ENCODE measurements around the gene FAM117A.

The FAM117A gene

DNA sequence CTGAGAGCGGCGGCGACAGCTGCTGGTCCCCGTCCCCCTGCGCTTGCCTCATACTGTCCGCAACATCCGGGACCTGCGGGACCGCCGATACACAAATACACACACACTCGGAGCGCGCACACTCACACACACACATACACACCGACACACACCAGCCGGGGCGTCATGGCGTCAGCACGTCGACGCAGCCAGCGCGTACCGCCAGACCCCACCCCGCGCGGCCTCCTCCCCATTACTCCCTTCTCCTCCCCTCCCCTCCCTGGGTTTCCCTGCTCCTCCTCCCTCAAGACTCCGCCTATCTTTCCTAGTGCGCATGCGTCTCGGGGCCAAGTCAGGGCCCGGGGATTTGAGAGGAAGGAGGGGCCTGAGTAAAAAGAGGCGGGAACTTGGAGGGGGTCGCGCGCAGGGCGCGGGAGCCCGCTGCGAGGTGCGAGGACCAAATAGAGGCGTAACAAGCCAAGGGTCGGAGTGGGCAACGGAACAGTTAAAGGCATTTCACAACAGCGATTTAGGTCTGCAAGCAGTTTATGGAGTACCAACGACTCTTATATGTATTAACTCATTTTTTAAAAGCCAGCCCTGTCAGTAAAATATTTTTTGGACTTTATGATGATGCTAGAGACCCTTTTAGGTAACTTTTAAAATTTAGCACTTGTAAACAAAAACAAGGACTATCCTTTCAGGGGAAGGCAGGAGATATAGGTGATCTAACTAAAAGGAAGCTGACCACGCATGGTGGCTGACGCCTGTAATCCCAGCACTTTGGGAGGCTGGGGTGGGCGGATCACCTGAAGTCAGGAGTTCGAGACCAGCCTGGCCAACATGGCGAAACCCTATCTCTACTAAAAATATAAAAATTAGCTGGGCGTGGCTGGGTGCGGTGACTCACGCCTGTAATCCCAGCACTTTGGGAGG, 85.7 kb downstream of the FAM117A start, which contains the start of gene SPOP (continued):
- TF ChIP-seq ZNF600 (tag by site-specific recombination; IDR thresholded peaks at IDR 0.05) (peak; percentile 61; the same call in 1 of the 2 replicates), ZNF768 (tag by site-specific recombination; IDR thresholded peaks at IDR 0.05) (no peak; the same call in 1 of the 2 replicates), ZNF624 (tag by site-specific recombination; IDR thresholded peaks at IDR 0.05) (no peak)

DNA sequence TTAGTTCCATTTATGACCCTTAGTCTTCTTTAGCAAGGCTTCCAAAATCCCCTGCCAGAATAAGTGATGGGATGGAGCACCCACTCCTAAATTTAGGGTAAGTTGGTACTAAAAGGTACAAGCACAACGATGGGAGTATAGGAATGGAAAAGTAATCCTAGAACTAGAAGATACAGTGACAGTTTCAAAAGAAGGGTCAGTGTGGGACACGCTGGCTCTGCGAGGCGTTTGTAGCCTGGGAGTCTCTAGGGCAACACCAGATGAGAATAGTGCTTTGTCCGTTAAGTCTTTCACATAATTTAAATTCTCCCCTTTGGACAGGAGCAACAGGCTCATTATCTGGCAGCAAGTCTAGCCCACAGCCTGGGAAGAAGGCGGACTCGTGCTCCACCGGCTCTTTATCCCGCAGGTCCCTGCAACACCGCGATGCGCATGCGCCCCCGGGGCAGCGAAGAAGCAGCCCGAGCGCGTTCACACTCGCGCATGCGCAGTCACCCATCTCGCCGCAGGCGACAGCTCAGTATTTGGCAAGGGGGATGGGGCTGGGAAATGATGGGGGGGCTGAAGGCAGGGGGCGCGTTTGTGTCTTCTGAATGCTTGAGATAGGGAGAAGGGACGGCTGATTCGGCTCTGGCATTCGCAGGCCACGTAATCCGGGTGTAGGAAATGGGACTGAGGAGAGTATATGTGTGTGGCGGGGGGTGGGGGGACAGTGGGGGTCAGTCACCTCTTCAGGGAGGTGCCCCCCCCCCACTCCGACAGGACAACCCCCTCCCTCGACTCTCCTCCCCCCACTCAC, 86.6 kb downstream of the FAM117A start:
- POLR2A ChIA-PET, result interaction anchor here (0.6 to 1.0 kb wide), 25 partner anchors 13 to 1603 kb away, joined by 3 to 17 read pairs (median 4); partner anchors contain the start of genes FAM117A, KAT7 and NGFR
- CTCF ChIA-PET, result interaction anchor here (0.6 to 2.0 kb wide), 6 partner anchors 50 to 333 kb away, joined by 3 to 5 read pairs (median 3); partner anchors contain the start of gene NXPH3
- Histone ChIP-seq H3K27ac (ENCODE audit: extremely low read depth, low read depth, low read length) (peak overlapping the region; percentile 70), H3K36me3 (ENCODE audit: control insufficient read depth in 2 of 2, insufficient read depth in 1 of 2, low read length in 2 of 2) (peaks cover 12 to 19% of the 10 kb centered on the region in 2 experiments), H3K4me3 (ENCODE audit: low read depth, low read length) (peak overlapping the region; percentile 78), H3K4me1 (ENCODE audit: control insufficient read depth, insufficient read depth, low read length) (peaks cover 15% of the 10 kb centered on the region; the same call in 1 of the 2 replicates), H3K9me3 (ENCODE audit: control insufficient read depth, insufficient read depth, low read depth, low read length) (no peaks in the 10 kb centered on the region)
- TF ChIP-seq ZNF114 (tag by site-specific recombination; IDR thresholded peaks at IDR 0.05), result no peak
- no peak for TF ChIP-seq ZNF664 (tag by site-specific recombination; IDR thresholded peaks at IDR 0.05)
- peak; percentile 47; the same call in 1 of the 2 replicates for TF ChIP-seq ZNF366 (tag by site-specific recombination; conservative IDR thresholded peaks at IDR 0.05)
- TF ChIP-seq, protein P1, sequence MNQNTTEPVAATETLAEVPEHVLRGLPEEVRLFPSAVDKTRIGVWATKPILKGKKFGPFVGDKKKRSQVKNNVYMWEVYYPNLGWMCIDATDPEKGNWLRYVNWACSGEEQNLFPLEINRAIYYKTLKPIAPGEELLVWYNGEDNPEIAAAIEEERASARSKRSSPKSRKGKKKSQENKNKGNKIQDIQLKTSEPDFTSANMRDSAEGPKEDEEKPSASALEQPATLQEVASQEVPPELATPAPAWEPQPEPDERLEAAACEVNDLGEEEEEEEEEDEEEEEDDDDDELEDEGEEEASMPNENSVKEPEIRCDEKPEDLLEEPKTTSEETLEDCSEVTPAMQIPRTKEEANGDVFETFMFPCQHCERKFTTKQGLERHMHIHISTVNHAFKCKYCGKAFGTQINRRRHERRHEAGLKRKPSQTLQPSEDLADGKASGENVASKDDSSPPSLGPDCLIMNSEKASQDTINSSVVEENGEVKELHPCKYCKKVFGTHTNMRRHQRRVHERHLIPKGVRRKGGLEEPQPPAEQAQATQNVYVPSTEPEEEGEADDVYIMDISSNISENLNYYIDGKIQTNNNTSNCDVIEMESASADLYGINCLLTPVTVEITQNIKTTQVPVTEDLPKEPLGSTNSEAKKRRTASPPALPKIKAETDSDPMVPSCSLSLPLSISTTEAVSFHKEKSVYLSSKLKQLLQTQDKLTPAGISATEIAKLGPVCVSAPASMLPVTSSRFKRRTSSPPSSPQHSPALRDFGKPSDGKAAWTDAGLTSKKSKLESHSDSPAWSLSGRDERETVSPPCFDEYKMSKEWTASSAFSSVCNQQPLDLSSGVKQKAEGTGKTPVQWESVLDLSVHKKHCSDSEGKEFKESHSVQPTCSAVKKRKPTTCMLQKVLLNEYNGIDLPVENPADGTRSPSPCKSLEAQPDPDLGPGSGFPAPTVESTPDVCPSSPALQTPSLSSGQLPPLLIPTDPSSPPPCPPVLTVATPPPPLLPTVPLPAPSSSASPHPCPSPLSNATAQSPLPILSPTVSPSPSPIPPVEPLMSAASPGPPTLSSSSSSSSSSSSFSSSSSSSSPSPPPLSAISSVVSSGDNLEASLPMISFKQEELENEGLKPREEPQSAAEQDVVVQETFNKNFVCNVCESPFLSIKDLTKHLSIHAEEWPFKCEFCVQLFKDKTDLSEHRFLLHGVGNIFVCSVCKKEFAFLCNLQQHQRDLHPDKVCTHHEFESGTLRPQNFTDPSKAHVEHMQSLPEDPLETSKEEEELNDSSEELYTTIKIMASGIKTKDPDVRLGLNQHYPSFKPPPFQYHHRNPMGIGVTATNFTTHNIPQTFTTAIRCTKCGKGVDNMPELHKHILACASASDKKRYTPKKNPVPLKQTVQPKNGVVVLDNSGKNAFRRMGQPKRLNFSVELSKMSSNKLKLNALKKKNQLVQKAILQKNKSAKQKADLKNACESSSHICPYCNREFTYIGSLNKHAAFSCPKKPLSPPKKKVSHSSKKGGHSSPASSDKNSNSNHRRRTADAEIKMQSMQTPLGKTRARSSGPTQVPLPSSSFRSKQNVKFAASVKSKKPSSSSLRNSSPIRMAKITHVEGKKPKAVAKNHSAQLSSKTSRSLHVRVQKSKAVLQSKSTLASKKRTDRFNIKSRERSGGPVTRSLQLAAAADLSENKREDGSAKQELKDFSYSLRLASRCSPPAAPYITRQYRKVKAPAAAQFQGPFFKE (tag by site-specific recombination; IDR thresholded peaks at IDR 0.05; ENCODE audit: borderline replicate concordance), result no peak
- TF ChIP-seq ZNF600 (tag by site-specific recombination; IDR thresholded peaks at IDR 0.05), result no peak
- TF ChIP-seq, protein P2, sequence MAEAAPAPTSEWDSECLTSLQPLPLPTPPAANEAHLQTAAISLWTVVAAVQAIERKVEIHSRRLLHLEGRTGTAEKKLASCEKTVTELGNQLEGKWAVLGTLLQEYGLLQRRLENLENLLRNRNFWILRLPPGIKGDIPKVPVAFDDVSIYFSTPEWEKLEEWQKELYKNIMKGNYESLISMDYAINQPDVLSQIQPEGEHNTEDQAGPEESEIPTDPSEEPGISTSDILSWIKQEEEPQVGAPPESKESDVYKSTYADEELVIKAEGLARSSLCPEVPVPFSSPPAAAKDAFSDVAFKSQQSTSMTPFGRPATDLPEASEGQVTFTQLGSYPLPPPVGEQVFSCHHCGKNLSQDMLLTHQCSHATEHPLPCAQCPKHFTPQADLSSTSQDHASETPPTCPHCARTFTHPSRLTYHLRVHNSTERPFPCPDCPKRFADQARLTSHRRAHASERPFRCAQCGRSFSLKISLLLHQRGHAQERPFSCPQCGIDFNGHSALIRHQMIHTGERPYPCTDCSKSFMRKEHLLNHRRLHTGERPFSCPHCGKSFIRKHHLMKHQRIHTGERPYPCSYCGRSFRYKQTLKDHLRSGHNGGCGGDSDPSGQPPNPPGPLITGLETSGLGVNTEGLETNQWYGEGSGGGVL (tag by site-specific recombination; IDR thresholded peaks at IDR 0.05), result no peak
- TF ChIP-seq, protein P3, sequence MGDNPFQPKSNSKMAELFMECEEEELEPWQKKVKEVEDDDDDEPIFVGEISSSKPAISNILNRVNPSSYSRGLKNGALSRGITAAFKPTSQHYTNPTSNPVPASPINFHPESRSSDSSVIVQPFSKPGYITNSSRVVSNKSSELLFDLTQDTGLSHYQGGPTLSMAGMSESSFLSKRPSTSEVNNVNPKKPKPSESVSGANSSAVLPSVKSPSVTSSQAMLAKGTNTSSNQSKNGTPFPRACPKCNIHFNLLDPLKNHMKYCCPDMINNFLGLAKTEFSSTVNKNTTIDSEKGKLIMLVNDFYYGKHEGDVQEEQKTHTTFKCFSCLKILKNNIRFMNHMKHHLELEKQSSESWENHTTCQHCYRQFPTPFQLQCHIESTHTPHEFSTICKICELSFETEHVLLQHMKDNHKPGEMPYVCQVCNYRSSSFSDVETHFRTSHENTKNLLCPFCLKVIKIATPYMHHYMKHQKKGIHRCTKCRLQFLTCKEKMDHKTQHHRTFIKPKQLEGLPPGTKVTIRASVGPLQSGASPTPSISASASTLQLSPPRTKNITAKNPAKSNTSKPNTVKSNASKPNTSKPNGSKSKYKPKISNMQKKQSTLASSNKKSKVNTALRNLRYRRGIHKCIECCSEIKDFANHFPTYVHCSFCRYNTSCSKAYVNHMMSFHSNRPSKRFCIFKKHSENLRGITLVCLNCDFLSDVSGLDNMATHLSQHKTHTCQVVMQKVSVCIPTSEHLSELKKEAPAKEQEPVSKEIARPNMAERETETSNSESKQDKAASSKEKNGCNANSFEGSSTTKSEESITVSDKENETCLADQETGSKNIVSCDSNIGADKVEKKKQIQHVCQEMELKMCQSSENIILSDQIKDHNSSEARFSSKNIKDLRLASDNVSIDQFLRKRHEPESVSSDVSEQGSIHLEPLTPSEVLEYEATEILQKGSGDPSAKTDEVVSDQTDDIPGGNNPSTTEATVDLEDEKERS (tag by site-specific recombination; IDR thresholded peaks at IDR 0.05), result 0 out of 2 replicates have a peak, but pooled peaks have one; percentile 5
- TF ChIP-seq ZNF544 (tag by site-specific recombination; IDR thresholded peaks at IDR 0.05), result no peak
- TF ChIP-seq, protein P4, sequence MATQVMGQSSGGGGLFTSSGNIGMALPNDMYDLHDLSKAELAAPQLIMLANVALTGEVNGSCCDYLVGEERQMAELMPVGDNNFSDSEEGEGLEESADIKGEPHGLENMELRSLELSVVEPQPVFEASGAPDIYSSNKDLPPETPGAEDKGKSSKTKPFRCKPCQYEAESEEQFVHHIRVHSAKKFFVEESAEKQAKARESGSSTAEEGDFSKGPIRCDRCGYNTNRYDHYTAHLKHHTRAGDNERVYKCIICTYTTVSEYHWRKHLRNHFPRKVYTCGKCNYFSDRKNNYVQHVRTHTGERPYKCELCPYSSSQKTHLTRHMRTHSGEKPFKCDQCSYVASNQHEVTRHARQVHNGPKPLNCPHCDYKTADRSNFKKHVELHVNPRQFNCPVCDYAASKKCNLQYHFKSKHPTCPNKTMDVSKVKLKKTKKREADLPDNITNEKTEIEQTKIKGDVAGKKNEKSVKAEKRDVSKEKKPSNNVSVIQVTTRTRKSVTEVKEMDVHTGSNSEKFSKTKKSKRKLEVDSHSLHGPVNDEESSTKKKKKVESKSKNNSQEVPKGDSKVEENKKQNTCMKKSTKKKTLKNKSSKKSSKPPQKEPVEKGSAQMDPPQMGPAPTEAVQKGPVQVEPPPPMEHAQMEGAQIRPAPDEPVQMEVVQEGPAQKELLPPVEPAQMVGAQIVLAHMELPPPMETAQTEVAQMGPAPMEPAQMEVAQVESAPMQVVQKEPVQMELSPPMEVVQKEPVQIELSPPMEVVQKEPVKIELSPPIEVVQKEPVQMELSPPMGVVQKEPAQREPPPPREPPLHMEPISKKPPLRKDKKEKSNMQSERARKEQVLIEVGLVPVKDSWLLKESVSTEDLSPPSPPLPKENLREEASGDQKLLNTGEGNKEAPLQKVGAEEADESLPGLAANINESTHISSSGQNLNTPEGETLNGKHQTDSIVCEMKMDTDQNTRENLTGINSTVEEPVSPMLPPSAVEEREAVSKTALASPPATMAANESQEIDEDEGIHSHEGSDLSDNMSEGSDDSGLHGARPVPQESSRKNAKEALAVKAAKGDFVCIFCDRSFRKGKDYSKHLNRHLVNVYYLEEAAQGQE (tag by site-specific recombination; IDR thresholded peaks at IDR 0.05), result no peak; the same call in 1 of the 2 replicates
- TF ChIP-seq ZNF623 (tag by site-specific recombination; IDR thresholded peaks at IDR 0.05), result peak; percentile 32; the same call in 1 of the 2 replicates
- TF ChIP-seq MZF1 (tag by site-specific recombination; IDR thresholded peaks at IDR 0.05; ENCODE audit: borderline replicate concordance), result no peak
- TF ChIP-seq ZNF169 (tag by site-specific recombination; IDR thresholded peaks at IDR 0.05), result 0 out of 2 replicates have a peak, but pooled peaks have one; percentile 44
- no peak for TF ChIP-seq ZNF221 (tag by site-specific recombination; IDR thresholded peaks at IDR 0.05; ENCODE audit: borderline replicate concordance)
- TF ChIP-seq OVOL3 (tag by site-specific recombination; IDR thresholded peaks at IDR 0.05), result 0 out of 2 replicates have a peak, but pooled peaks have one; percentile 43
- no peak for TF ChIP-seq EGR2 (tag by site-specific recombination; IDR thresholded peaks at IDR 0.05; ENCODE audit: low read depth)
